ENCODE results near the gene NFKBIB.

- TF ChIP-seq CTCF (IDR thresholded peaks at IDR 0.05) (no peak), POLR2A (IDR thresholded peaks at IDR 0.05) (no peak), POLR2AphosphoS5 (IDR thresholded peaks at IDR 0.05) (no peak), EP300 (IDR thresholded peaks at IDR 0.05; ENCODE audit: low read depth) (no peak)
Measured at GRCh38 chr19:38949580-38950367, 50.0 kb downstream of the NFKBIB start.
